Endothelial cell (in vitro differentiated cells): ENCODE measurements around the gene RGS14. TPM values are rescaled to one million over a fixed set of nuclear protein-coding genes. Genes with fewer than 3 reads are reported as not detected.
A peak's percentile ranks its signal among the peaks of the same experiment; 100 is the strongest.

ENCODE experiments used
- DNase-seq: peaks from one replicate; pipeline ENCODE4 v3.0.0; 2021; ENCODE audit warnings: low spot score
- H3K27ac Mint-ChIP-seq: one replicate; pipeline ENCODE4 v1.8.0; 2021; ENCODE audit warnings: mixed read lengths, inconsistent platforms; ENCODE audit not compliant: unreplicated experiment
- H3K27me3 Mint-ChIP-seq: one replicate; pipeline ENCODE4 v1.8.0; 2021; ENCODE audit warnings: mild to moderate bottlenecking, moderate library complexity, mixed read lengths, inconsistent platforms; ENCODE audit not compliant: unreplicated experiment
- H3K36me3 Mint-ChIP-seq: one replicate; pipeline ENCODE4 v1.8.0; 2021; ENCODE audit warnings: mild to moderate bottlenecking, low read depth, mixed read lengths, inconsistent platforms; ENCODE audit not compliant: unreplicated experiment
- H3K4me1 Mint-ChIP-seq: one replicate; pipeline ENCODE4 v1.8.0; 2021; ENCODE audit warnings: mild to moderate bottlenecking, mixed read lengths, inconsistent platforms; ENCODE audit not compliant: unreplicated experiment
- H3K4me3 Mint-ChIP-seq: one replicate; pipeline ENCODE4 v1.8.0; 2021; ENCODE audit warnings: mild to moderate bottlenecking, mixed read lengths, inconsistent platforms; ENCODE audit not compliant: unreplicated experiment
- H3K9me3 Mint-ChIP-seq: one replicate; pipeline ENCODE4 v1.8.0; 2021; ENCODE audit warnings: mixed read lengths, inconsistent platforms; ENCODE audit not compliant: unreplicated experiment
- CTCF ChIP-seq: fragments of 200-600 bp; sonication (generic); IDR thresholded peaks from one replicate; pipeline ENCODE4 v1.5.0; 2021; ENCODE audit warnings: antibody characterized with exemption; ENCODE audit not compliant: unreplicated experiment
- total RNA-seq: library from RNA; stranded (reverse); fragmentation: NEBNext Ultra II Directional; extraction: Animal tissue kit (Norgen Biotek cat#: 25700); gene quantifications from one replicate; pipeline ENCODE4 v1.2.1, GENCODE V29; 2021; ENCODE audit not compliant: unreplicated experiment

RGS14 gene
- total RNA-seq, 1 donor from 2014 or later = 21.8 TPM

GRCh38 chr5:177351392-177352329 lies 6.1 kb upstream of the RGS14 start, which contains the start of gene LMAN2:
LMAN2 (minus strand) TSS chr5:177351668; CDS start chr5:177351647, 21 bp downstream.
- no peak for TF ChIP-seq CTCF

GRCh38 chr5:177353093-177353492 lies 4.6 kb upstream of the RGS14 start:
- Mint-ChIP-seq H3K27me3 (peaks cover 16% of the 10 kb centered on the region), H3K27ac (peak overlapping the region; percentile 30), H3K4me1 (peaks cover 38% of the 10 kb centered on the region), H3K4me3 (peak overlapping the region; percentile 71), H3K9me3 (no peaks in the 10 kb centered on the region), H3K36me3 (peaks cover 9% of the 10 kb centered on the region)
- TF ChIP-seq CTCF = no peak
- DNase-seq = no peak

More at GRCh38 chr5:177351392-177352329, 6.1 kb upstream of the RGS14 start, which contains the start of gene LMAN2:
- Mint-ChIP-seq H3K36me3 (peaks cover 12% of the 10 kb centered on the region), H3K27ac (peak within 1 kb of the TSS; percentile 99), H3K27me3 (peaks cover 13% of the 10 kb centered on the region), H3K4me3 (peak within 1 kb of the TSS; percentile 99), H3K4me1 (peaks cover 28% of the 10 kb centered on the region), H3K9me3 (no peaks in the 10 kb centered on the region)
- DNase-seq = peak; percentile 86

- Mint-ChIP-seq H3K27ac (peak overlapping the region; percentile 0), H3K4me3 (no peak overlapping the region), H3K9me3 (no peaks in the 10 kb centered on the region), H3K4me1 (peaks cover 44% of the 10 kb centered on the region), H3K27me3 (peaks cover 21% of the 10 kb centered on the region), H3K36me3 (peaks cover 4% of the 10 kb centered on the region)
- DNase-seq = no peak
- no peak for TF ChIP-seq CTCF
Observed at GRCh38 chr5:177354256-177354655, 3.5 kb upstream of the RGS14 start.

- H3K9me3 Mint-ChIP-seq = no peaks in the 10 kb centered on the region
- peaks cover 39% of the 10 kb centered on the region for H3K4me1 Mint-ChIP-seq
- H3K36me3 Mint-ChIP-seq = peaks cover 1% of the 10 kb centered on the region
- H3K27me3 Mint-ChIP-seq = peaks cover 20% of the 10 kb centered on the region
- no peak for TF ChIP-seq CTCF
- DNase-seq = no peak
- H3K27ac Mint-ChIP-seq = peak overlapping the region; percentile 0
- no peak overlapping the region for H3K4me3 Mint-ChIP-seq
Observed at GRCh38 chr5:177354711-177355110, 3.0 kb upstream of the RGS14 start.
